ENCODE data around the gene CACNB4.

CACNB4 gene

GRCh38 chr2:151878204-151878603 lies 220.6 kb downstream of the CACNB4 start:
- TF ChIP-seq CTCF (IDR thresholded peaks at IDR 0.05), result no peak

- no peak for TF ChIP-seq CTCF (IDR thresholded peaks at IDR 0.05)
Observed at GRCh38 chr2:151872463-151872862, 226.4 kb downstream of the CACNB4 start.

GRCh38 chr2:151869291-151869690 lies 229.6 kb downstream of the CACNB4 start:
- TF ChIP-seq CTCF (IDR thresholded peaks at IDR 0.05), result no peak

GRCh38 chr2:151862700-151863099 lies 236.1 kb downstream of the CACNB4 start:
- TF ChIP-seq CTCF (IDR thresholded peaks at IDR 0.05), result no peak

- TF ChIP-seq CTCF (IDR thresholded peaks at IDR 0.05), result no peak
Observed at GRCh38 chr2:151861174-151861573, 237.7 kb downstream of the CACNB4 start.

GRCh38 chr2:151860613-151861146 lies 238.2 kb downstream of the CACNB4 start:
- TF ChIP-seq CTCF (IDR thresholded peaks at IDR 0.05), result no peak

GRCh38 chr2:151860210-151860609 lies 238.6 kb downstream of the CACNB4 start:
- no peak for TF ChIP-seq CTCF (IDR thresholded peaks at IDR 0.05)

GRCh38 chr2:151857650-151858049 lies 241.2 kb downstream of the CACNB4 start:
- no peak for TF ChIP-seq CTCF (IDR thresholded peaks at IDR 0.05)
